ENCODE measurements around the gene HIPK4. TPM values are rescaled to one million over a fixed set of nuclear protein-coding genes. Genes with fewer than 3 reads are reported as not detected.

Gene HIPK4
- total RNA-seq, 4 donors from 2014 or later: 0.13 to 0.88 (median 0.51) TPM

DNA sequence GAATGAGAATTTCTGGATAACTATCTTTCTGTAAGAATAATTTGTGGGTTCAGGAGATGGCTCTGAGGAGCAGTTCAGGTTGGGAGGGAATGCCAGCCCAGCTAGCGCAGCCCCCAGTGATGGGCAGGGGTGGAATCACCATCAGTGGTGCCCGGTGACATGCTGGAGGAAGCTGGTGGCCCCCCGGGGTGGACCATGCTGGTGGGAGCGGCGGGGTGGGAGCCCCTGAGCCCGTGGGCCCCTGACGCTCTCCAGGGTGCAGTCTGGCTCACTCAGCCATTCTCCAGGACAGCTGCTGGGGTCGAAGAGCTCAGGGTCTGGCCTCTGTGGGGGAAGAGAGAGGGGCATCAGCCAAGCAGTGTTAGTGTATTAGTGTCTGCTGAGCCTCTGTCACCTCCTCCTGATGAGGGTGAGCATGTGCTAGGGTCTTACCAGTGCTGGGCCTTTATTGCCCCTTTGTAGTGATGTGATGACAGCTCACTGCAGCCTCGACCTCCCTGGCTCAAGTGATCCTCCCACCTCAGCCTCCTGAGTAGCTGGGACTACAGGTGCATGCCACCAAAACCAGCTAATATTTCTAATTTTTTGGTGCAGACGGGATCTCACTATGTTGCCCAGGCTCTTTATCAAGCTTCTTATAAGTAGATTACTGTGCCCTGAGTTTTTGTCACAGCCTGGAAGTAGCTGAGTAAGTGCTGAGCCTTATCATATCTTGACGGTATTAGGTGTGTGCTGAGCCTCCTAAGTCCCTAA lies 10.4 kb downstream of the HIPK4 start:
- WGBS, 2 donors: 80 to 84% methylated on average over 7 to 11 of the region's 11 CpGs
- intact Hi-C loops (cut with DNase I; ENCODE audit: low total_unique reads): no loop called here
- H3K4me3 ChIP-seq (ENCODE audit: low read depth, poor library complexity, severe bottlenecking): no peak overlapping the region
- DNase-seq (ENCODE audit: low spot score in 2 of 2): no peak
- TF ChIP-seq, protein P1, sequence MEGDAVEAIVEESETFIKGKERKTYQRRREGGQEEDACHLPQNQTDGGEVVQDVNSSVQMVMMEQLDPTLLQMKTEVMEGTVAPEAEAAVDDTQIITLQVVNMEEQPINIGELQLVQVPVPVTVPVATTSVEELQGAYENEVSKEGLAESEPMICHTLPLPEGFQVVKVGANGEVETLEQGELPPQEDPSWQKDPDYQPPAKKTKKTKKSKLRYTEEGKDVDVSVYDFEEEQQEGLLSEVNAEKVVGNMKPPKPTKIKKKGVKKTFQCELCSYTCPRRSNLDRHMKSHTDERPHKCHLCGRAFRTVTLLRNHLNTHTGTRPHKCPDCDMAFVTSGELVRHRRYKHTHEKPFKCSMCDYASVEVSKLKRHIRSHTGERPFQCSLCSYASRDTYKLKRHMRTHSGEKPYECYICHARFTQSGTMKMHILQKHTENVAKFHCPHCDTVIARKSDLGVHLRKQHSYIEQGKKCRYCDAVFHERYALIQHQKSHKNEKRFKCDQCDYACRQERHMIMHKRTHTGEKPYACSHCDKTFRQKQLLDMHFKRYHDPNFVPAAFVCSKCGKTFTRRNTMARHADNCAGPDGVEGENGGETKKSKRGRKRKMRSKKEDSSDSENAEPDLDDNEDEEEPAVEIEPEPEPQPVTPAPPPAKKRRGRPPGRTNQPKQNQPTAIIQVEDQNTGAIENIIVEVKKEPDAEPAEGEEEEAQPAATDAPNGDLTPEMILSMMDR (IDR thresholded peaks at IDR 0.05): no peak
- TF ChIP-seq POLR2A (IDR thresholded peaks at IDR 0.05): no peak

DNA sequence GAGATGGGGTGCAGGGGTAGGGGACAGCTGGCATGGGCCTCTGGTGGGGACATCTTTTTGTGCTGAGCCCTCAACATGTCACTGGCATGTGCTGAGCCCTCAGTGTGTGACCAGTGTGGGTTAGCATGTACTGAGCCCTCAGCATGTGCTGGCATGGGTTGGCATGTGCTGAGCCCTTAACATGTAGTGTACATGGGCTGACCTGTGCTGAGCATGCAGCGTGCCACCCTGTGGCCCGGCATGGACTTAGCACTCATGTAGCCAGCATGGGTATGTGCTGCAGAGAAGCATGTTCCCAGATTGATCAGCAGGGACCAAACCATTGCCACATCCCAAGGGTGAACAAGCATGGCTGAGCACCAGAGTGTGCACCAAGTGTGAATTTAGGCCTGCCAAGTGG lies 11.5 kb downstream of the HIPK4 start:
- TF ChIP-seq, protein P1 (IDR thresholded peaks at IDR 0.05): no peak
- no peak for TF ChIP-seq POLR2A (IDR thresholded peaks at IDR 0.05)

GRCh38 chr19:40377876-40378385 lies 12.1 kb downstream of the HIPK4 start:
- intact Hi-C loops (cut with DNase I; ENCODE audit: low total_unique reads): no loop called here
- TF ChIP-seq POLR2A (IDR thresholded peaks at IDR 0.05): no peak
- TF ChIP-seq, protein P1 (IDR thresholded peaks at IDR 0.05): no peak
- no peak overlapping the region for H3K4me3 ChIP-seq (ENCODE audit: low read depth, poor library complexity, severe bottlenecking)
- DNase-seq (ENCODE audit: low spot score in 2 of 2): no peak
- 81 to 85% methylated on average over 24 to 25 of the region's 25 CpGs for whole genome bisulfite sequencing, 2 donors

More for the DNA sequence above, 11.5 kb downstream of the HIPK4 start:
- intact Hi-C loops (cut with DNase I; ENCODE audit: low total_unique reads): no loop called here
- DNase-seq (ENCODE audit: low spot score in 2 of 2): no peak
- H3K4me3 ChIP-seq (ENCODE audit: low read depth, poor library complexity, severe bottlenecking): no peak overlapping the region
- WGBS, 2 donors: 58 to 71% methylated on average over 2 of the region's 2 CpGs

DNA sequence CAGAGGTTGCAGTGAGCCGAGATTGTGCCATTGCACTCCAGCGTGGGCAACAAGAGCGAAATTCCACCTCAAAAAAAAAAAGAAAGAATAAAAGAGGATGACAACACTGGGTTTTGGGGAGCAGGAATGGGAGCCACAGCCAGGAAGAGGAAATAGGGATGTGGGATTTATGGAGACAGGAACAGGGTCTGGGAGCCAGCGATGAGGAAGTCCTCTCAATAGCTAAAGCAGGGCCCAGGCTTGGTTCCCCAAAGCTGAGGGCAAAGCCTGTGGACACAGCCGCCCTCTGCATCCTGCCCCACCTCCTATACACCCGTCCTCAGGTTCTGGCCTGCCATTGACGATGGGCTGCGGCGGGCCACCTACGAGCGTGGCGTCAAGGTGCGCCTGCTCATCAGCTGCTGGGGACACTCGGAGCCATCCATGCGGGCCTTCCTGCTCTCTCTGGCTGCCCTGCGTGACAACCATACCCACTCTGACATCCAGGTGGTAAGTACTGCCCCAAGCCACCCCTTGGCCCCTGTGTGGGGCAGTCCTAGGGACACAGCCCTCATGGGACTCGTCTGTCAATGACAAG lies 13.6 kb downstream of the HIPK4 start:
- WGBS, 2 donors: 89% methylated on average over 17 of the region's 17 CpGs
- intact Hi-C loops (cut with DNase I; ENCODE audit: low total_unique reads): no loop called here

GRCh38 chr19:40374084-40374483 lies 15.9 kb downstream of the HIPK4 start:
- H3K4me3 ChIP-seq (ENCODE audit: low read depth, poor library complexity, severe bottlenecking): no peak overlapping the region
- WGBS, 2 donors: 96 to 98% methylated on average over 7 of the region's 7 CpGs
- intact Hi-C loops (cut with DNase I; ENCODE audit: low total_unique reads): no loop called here
- TF ChIP-seq, protein P1 (IDR thresholded peaks at IDR 0.05): no peak
- TF ChIP-seq POLR2A (IDR thresholded peaks at IDR 0.05): no peak
- no peak for DNase-seq (ENCODE audit: low spot score in 2 of 2)

More for the DNA sequence above, 13.6 kb downstream of the HIPK4 start:
- DNase-seq (ENCODE audit: low spot score in 2 of 2): no peak
- no peak for TF ChIP-seq POLR2A (IDR thresholded peaks at IDR 0.05)
- TF ChIP-seq, protein P1 (IDR thresholded peaks at IDR 0.05): no peak
- H3K4me3 ChIP-seq (ENCODE audit: low read depth, poor library complexity, severe bottlenecking): no peak overlapping the region
